HG02943 (cell line): ENCODE measurements around the gene PFKFB1.
"Not testable (repeated sequence)": the region's sequence is repeated elsewhere in the genome, so short reads cannot be mapped to it uniquely, and the experiment has no call there.

Experiments
- ATAC-seq: cut with Tn5 transposase; IDR thresholded peaks from one replicate; pipeline ENCODE4 v1.9.1; 2021; ENCODE audit warnings: mild to moderate bottlenecking, low read depth, moderate library complexity; ENCODE audit not compliant: unreplicated experiment

The PFKFB1 gene

DNA sequence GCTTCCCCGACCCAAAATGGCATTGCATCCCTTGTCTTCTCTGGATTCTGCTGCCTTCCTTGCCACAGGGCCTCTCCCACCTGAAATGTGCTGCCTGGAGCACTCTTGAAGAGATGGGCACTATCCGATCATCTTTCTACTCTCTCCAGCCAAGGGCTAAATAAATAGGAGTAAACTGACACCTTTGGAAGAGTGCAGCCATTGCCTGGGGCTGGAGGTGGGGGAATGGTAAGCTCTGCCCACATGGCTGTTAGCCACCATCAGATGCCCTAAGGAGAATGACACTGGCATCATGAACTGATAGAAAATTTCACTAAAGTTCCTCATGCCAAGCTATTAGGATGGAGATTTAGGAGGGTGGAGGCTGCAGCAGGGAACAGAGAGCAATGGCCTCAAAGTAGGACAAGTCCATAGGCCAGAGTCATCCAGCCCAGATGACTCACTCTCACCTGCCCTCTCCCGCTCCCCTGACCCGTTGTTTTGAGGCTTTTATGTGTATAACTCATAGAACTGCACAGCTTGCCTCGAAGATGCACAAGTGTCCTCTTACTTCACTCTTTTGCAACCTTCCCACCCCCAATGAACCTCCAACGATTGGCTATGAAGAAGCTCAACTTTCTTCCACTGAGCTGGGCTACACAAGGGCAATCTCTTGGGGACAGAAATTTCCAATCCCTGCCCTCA, 822 bp upstream of the PFKFB1 start:
- no peak for ATAC-seq

DNA sequence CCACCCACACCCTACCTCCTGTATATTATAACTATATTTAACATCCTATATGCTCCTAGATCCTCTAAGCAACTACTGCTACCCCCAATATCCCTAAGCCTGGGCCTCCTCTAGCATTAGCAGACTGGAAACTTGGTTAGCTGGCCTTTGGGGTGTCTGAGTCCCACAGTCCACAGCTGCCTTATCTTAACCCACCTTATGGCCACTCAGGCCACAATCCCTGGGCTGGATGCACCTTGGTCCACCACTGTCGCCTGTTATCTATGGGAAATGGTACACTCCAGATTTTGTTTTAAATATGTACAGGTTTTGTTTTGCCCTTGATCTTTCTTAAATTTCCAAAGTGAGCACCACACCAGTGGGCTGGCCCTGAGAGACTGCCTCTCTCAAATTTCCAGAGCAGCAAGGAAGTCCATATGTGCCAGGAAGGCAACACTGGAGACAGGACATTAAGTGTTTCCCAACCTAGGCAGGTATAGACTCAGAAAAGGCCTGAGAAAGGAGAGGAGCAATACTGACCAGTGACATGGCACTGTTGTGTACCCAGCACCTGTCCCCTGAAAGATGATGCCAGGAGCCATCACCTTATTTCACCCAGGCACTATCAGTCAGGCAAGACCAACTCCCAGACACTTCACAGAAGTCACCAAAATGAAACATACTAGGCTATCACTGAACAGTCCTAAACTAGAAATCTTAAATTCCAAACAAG, 921 bp downstream of the PFKFB1 start:
- ATAC-seq = no peak

DNA sequence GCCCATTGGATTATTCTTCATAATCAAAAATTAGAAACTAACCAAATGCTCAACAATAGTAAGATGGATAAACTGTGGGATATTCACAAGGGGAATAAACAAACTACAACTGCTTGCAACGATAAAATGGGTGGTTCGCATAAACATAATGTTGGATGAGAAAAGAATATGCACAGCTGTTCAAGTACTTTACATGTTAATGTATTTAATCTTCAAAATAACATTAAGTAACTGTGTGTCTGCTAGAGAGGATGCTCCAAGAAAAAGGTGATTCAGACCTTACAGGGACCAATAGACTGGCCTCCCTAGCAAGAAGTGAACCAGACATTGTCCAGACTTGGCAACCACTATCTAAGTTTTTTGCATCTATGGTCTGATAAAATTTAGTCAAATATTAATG, 2.3 kb downstream of the PFKFB1 start:
- ATAC-seq = no peak

DNA sequence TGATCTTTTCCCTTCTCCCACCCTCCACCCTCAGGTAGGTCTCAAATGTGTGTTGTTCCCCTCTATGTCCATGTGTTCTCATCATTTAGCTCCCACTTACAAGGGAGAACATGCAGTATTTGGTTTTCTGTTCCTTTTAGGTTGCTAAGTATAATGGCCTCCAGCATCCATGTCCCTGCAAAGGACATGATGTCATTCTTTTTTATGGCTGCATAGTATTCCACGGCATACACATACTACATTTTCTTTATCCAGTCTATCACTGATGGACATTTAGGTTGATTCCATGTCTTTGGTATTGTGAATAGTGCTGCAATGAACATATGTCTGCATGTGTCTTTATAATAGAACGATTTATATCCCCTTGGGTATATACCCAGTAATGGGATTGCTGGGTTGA, 10.7 kb downstream of the PFKFB1 start:
- not testable (repeated sequence) for ATAC-seq

DNA sequence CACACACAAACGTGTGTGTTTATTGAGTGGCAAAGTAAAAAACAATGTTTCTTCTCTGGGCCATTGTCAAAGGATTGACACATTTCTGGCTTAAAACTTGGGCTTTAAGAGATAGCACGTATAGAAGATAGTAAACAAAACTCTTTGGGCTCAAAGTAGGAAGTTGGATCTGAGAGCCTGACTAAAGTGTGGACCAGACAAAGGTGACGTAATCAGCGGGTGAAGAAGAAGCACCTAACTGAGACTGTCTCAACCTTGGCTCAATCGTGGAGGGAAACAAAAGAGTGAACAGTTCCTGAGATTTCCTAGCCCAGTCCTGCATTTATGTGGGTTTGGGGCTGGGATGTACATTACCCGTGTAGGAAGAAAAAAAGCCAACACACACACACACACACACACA, 13.7 kb downstream of the PFKFB1 start:
- ATAC-seq = no peak

- ATAC-seq = no peak
Measured at GRCh38 chrX:54979432-54979831, 14.6 kb downstream of the PFKFB1 start.

- ATAC-seq = no peak
Measured at GRCh38 chrX:54978448-54978847, 15.5 kb downstream of the PFKFB1 start.

DNA sequence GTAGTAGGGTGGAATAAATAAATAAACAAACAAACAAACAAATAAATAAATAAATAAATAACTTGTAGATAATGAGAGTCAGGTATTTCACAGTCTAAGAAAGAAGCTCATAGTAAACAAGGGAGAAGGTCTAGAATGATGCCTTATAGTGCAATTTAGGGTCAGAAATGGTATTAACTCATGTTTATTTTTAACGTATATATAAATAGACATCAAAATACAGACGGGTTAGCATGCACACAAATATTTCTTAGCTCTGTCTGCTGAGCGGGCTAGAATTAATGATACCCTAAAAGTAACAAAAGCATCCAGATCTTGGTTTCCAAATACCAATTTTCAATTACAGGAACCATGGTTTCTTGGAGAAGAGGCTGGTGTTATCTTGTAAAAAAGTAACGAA, 16.6 kb downstream of the PFKFB1 start:
- no peak for ATAC-seq

- no peak for ATAC-seq
Measured at GRCh38 chrX:54964766-54965497, 29.1 kb downstream of the PFKFB1 start.

- no peak for ATAC-seq
Measured at GRCh38 chrX:54961750-54962149, 32.2 kb downstream of the PFKFB1 start.

GRCh38 chrX:54950730-54951375, 43.1 kb downstream of the PFKFB1 start:
- ATAC-seq = no peak

DNA sequence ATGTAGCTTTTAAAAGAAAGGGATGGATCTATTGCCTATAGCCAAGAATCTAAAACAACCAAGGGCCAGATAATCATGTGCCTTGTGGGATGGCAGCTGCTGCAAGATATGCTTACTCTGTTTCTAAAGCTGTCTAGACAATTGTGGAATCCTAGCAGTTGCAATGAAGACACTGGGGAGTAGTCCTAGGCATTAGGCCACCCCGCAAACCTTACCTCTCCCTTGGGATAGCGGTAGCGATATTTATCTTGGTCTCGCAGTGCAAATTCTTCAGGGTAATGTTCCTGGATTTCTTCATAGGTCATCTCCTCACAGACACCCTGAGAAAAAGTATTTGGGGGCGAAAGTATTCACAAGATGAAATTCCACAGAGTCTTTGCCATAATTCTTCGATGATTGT, 48.8 kb downstream of the PFKFB1 start:
- no peak for ATAC-seq

GRCh38 chrX:54944816-54945215, 49.2 kb downstream of the PFKFB1 start:
- no peak for ATAC-seq

DNA sequence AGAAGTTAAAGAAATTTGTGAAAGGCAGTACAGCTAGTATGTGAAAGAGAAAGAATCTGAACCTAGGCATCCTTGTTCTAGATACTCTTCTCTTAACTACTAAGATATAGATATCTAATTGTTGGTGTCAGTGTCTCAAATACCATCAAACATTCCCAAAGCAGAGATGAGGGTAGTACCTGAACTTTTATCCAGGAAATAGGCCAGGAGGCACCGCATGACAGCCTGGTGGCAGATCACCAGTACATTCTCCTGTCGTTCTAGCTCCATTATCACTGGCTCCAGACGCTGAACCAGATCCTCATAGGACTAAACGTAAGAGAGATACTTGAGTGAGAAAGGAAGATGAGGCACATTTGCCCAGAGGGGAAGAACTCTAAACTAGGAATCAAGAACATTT, 56.6 kb downstream of the PFKFB1 start:
- no peak for ATAC-seq

GRCh38 chrX:54935306-54935705, 58.7 kb downstream of the PFKFB1 start:
- no peak for ATAC-seq

DNA sequence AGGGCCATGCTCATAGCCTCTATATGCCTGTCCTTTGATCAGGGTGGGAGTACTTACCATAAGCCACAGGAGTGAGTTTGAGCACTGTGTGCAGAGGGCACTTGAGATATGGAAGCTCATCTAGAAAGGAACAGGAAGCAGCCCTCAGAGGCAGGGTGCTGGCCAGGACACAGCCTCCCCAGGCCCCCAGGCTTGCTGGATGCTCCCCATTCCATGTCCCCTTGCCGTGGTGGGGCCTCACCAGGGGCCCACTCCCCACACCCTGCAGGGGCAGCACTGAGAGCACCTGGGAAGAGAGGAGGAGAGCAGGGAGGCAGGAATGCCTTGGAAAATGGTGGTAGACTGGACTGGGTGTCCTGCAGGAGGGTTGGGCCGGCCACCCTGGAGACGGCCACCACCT, 59.1 kb downstream of the PFKFB1 start:
- ATAC-seq = no peak

DNA sequence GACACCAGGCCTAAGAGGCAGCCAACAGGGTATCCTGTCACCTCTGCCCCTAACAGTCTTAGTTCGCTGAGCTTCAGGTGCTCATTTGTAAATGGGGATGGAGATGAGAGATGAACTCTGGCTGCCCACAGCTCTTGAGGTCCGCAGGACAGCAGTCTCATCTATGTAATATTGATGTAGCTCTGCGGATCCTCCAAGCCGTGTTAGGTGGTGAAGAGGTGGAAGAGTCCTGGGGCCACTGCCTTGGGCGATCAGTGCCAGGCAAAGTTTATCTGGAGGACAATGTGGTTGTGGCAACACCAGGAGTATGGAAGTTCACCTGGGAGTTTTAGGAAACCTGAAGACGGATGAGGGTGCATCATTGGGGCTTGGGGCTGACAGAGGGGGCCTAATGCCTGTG, 59.9 kb downstream of the PFKFB1 start:
- ATAC-seq = no peak

GRCh38 chrX:54933150-54933826, 60.7 kb downstream of the PFKFB1 start:
- ATAC-seq = no peak

DNA sequence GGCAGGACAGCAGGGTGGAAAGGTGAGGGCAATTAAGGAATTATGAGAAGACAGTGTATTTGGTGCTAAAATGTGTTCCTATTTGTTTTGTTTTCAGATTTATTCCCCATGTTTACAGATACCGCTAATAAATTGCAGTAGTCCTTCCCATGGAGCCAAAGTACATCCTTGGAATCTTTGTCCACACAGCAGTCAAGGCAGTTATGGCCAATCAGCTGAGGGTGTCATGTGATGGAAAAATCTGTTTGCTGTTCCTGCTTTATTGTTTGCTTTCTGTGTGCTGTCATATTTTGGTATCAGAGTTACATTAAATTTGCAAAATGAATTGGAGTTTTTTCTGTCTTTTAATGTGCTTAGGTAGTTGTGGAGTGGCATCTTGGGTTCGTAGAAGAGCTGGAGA, 62.9 kb downstream of the PFKFB1 start:
- no peak for ATAC-seq

DNA sequence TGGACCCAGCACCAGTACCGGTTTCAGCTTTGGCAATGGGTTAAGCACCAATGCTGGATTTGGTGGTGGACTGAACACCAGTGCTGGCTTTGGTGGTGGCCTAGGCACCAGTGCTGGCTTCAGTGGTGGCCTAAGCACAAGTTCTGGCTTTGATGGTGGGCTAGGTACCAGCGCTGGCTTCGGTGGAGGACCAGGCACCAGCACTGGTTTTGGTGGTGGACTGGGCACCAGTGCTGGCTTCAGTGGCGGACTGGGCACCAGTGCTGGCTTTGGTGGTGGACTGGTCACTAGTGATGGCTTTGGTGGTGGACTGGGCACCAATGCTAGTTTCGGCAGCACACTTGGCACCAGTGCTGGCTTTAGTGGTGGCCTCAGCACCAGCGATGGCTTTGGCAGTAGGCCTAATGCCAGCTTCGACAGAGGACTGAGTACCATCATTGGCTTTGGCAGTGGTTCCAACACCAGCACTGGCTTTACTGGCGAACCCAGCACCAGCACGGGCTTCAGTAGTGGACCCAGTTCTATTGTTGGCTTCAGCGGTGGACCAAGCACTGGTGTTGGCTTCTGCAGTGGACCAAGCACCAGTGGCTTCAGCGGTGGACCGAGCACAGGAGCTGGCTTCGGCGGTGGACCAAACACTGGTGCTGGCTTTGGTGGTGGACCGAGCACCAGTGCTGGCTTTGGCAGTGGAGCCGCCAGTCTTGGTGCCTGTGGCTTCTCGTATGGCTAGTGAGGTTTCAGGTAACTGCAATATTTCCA, 63.5 kb downstream of the PFKFB1 start:
- ATAC-seq = no peak
